HCT116 (cell line): Measurements from ENCODE around the gene CTBS.

Source experiments
- CTCF ChIP-seq, 3 experiments: fragments of 200-600 bp in 1 of 3; sonication (generic) in 1 of 3; IDR thresholded peaks in 2 of 3; conservative IDR thresholded peaks in 1 of 3; 2 replicates each; pipeline ENCODE4 v1.5.1; 2012 to 2017; ENCODE audit warnings: low read depth in 2 of 3, low read length in 2 of 3, antibody characterized with exemption in 1 of 3, borderline replicate concordance in 1 of 3, control low read depth in 1 of 3, mild to moderate bottlenecking in 1 of 3, mixed read lengths in 1 of 3, mixed run types in 1 of 3, moderate library complexity in 1 of 3; ENCODE audit not compliant: insufficient read depth in 1 of 3
- ELF1 ChIP-seq: IDR thresholded peaks from 2 replicates; pipeline ENCODE4 v1.6.1; 2012; ENCODE audit warnings: low read depth, borderline replicate concordance
- EZH2 ChIP-seq: fragments of 200-600 bp; sonication (generic); IDR thresholded peaks from 2 replicates; pipeline ENCODE4 v1.6.1; 2017; ENCODE audit warnings: antibody characterized with exemption, mixed run types
- EZH2phosphoT487 ChIP-seq: fragments of 200-600 bp; IDR thresholded peaks from 2 replicates; pipeline ENCODE4 v1.6.1; 2018; ENCODE audit warnings: antibody characterized with exemption, borderline replicate concordance
- POLR2A ChIP-seq: IDR thresholded peaks from 2 replicates; pipeline ENCODE4 v1.7.0; 2011; ENCODE audit warnings: borderline replicate concordance; ENCODE audit not compliant: insufficient read depth, insufficient read length; ENCODE audit errors: extremely low read depth
- SP1 ChIP-seq: IDR thresholded peaks from 2 replicates; pipeline ENCODE4 v1.6.1; 2012; ENCODE audit warnings: low read depth
- YY1 ChIP-seq: IDR thresholded peaks from 2 replicates; pipeline ENCODE4 v1.6.1; 2011; ENCODE audit warnings: low read length, low read depth, moderate library complexity, mild to moderate bottlenecking; ENCODE audit not compliant: insufficient replicate concordance; ENCODE audit errors: extremely low read depth
- ZFX ChIP-seq: fragments of 450-650 bp; IDR thresholded peaks from 2 replicates; pipeline ENCODE4 v1.6.1; 2017

GRCh38 chr1:84605157-84605556 is 30.9 kb upstream of the CTBS start:
- TF ChIP-seq CTCF (IDR thresholded peaks at IDR 0.05 in 2 of 3, conservative IDR thresholded peaks at IDR 0.05 in 1 of 3; ENCODE audit: borderline replicate concordance in 1 of 3, insufficient read depth in 1 of 3, low read depth in 2 of 3, low read length in 2 of 3) (no peak), YY1 (no peak), EZH2 (no peak), EZH2phosphoT487 (no peak), SP1 (no peak), ELF1 (no peak), ZFX (no peak), POLR2A (no peak)
